ENCODE results near the gene IGFBP1. TPM values are rescaled to one million over a fixed set of nuclear protein-coding genes. Genes with fewer than 3 reads are reported as not detected.

The IGFBP1 gene
- total and polyA plus RNA-seq, 2 donors (not counting 1 experiment from before 2014, with no cell fraction given): not detected

DNA sequence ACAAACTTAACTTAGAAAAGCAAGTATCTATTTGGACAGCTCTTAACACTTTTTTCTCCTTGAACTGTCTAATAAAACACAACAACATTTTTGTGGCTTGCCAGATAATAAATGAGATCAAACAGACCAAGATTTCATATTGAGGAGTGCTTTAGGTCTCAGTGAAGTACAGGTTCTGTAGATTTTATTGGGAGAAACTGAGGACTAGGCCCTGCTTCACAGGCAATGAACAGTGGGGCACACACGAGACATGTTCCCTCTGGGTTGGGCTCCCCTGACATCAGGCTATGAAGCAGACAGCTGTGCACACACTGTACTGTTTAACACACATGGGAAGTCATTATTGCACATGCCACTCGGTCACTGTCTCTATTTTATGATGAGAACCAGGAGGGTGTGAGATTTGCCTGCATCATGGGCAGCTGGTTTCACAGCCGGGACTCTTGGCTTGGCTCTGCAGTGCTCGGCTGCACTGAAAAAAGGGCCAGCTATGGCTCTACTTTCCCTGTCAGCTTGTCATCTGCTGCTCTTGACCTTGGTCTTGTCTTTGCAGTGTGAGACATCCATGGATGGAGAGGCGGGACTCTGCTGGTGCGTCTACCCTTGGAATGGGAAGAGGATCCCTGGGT, 4.2 kb downstream of the IGFBP1 start:
- no peak overlapping the region for H3K27ac ChIP-seq (ENCODE audit: low read length in 2 of 2)
- no peaks in the 10 kb centered on the region for H3K79me2 ChIP-seq (ENCODE audit: control insufficient read depth, insufficient read depth, low read length)
- H3K27me3 Mint-ChIP-seq: peaks cover 67% of the 10 kb centered on the region
- H3K27me3 ChIP-seq (replicated peaks in 1 of 4; ENCODE audit: control extremely low read depth in 1 of 4, control insufficient read depth in 3 of 4, insufficient read depth in 4 of 4, low read length in 3 of 4): peaks cover 0 to 39% (median 24%) of the 10 kb centered on the region in 4 experiments
- DNase-seq: no peak
- no peak overlapping the region for H3K4me3 ChIP-seq (ENCODE audit: control extremely low read depth in 1 of 5, extremely low read depth in 1 of 5, insufficient read depth in 1 of 5, low read depth in 2 of 5, low read length in 4 of 5)
- H2AFZ ChIP-seq (ENCODE audit: insufficient read depth, low read depth, low read length, poor library complexity, severe bottlenecking): no peak overlapping the region
- peaks cover 2% of the 10 kb centered on the region for H3K4me1 Mint-ChIP-seq
- no peaks in the 10 kb centered on the region for H4K20me1 ChIP-seq (ENCODE audit: control insufficient read depth, insufficient read depth, low read length, poor library complexity, severe bottlenecking)
- H3K9me3 ChIP-seq (ENCODE audit: control extremely low read depth in 1 of 3, control insufficient read depth in 2 of 3, insufficient read depth in 1 of 3, low read length in 2 of 3): no peaks in the 10 kb centered on the region
- H3K36me3 ChIP-seq (replicated peaks in 1 of 2; ENCODE audit: control extremely low read depth in 1 of 2, control insufficient read depth in 1 of 2, extremely low read depth in 1 of 2, insufficient read depth in 2 of 2, low read length in 1 of 2): no peaks in the 10 kb centered on the region
- CTCF ChIA-PET: interaction anchor here (1.6 kb wide), 1 partner anchor 1287 kb away, joined by 5 read pairs; no protein-coding TSS in a partner anchor
- no peak overlapping the region for H3K9ac ChIP-seq (ENCODE audit: low read length)
- POLR2A ChIA-PET: no interaction called here
- no peaks in the 10 kb centered on the region for H3K9me3 Mint-ChIP-seq (ENCODE audit: insufficient read depth)
- TF ChIP-seq, protein P1, sequence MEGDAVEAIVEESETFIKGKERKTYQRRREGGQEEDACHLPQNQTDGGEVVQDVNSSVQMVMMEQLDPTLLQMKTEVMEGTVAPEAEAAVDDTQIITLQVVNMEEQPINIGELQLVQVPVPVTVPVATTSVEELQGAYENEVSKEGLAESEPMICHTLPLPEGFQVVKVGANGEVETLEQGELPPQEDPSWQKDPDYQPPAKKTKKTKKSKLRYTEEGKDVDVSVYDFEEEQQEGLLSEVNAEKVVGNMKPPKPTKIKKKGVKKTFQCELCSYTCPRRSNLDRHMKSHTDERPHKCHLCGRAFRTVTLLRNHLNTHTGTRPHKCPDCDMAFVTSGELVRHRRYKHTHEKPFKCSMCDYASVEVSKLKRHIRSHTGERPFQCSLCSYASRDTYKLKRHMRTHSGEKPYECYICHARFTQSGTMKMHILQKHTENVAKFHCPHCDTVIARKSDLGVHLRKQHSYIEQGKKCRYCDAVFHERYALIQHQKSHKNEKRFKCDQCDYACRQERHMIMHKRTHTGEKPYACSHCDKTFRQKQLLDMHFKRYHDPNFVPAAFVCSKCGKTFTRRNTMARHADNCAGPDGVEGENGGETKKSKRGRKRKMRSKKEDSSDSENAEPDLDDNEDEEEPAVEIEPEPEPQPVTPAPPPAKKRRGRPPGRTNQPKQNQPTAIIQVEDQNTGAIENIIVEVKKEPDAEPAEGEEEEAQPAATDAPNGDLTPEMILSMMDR (IDR thresholded peaks at IDR 0.05): no peak
- no peak for TF ChIP-seq EZH2 (IDR thresholded peaks at IDR 0.05; ENCODE audit: borderline replicate concordance, insufficient read depth, low read depth, low read length, poor library complexity, severe bottlenecking)
- intact Hi-C loops (cut with micrococcal nuclease): no loop called here
- WGBS (ENCODE audit: insufficient coverage): 80% methylated on average over 4 of the region's 6 CpGs
- H3K4me2 ChIP-seq (replicated peaks; ENCODE audit: low read depth, low read length, poor library complexity, severe bottlenecking): no peak overlapping the region
- no peaks in the 10 kb centered on the region for H3K4me1 ChIP-seq (ENCODE audit: control insufficient read depth in 2 of 2, insufficient read depth in 2 of 2, low read length in 2 of 2)
- H3K4me3 Mint-ChIP-seq: no peak overlapping the region
- ATAC-seq (ENCODE audit: low read depth): no peak
- no peak overlapping the region for H3K27ac Mint-ChIP-seq

DNA sequence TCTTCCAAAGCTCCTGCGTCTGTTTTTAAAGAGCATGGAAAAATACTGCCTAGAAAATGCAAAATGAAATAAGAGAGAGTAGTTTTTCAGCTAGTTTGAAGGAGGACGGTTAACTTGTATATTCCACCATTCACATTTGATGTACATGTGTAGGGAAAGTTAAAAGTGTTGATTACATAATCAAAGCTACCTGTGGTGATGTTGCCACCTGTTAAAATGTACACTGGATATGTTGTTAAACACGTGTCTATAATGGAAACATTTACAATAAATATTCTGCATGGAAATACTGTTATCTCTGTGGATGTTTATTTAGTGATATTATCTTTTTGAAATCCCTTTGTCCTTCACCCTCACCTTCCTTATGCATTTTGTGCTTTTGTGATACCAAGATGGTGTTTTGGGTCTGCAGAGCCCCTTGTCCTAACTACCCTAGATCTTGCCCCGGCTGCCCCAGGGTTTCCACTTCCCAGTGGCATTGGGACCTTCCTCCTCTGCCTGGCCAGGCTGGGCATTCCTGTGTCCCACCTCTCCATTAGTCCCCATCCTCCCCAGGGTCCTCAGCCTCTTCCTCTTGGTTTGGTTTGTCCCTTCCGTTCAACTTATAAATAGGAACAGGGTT, 5.2 kb downstream of the IGFBP1 start:
- DNase-seq: no peak

More for the DNA sequence above, 5.2 kb downstream of the IGFBP1 start:
- no peak overlapping the region for H3K27ac Mint-ChIP-seq
- no peak overlapping the region for H3K27ac ChIP-seq (ENCODE audit: low read length in 2 of 2)
- intact Hi-C loops (cut with micrococcal nuclease): no loop called here
- POLR2A ChIA-PET: no interaction called here
- WGBS (ENCODE audit: insufficient coverage): 52% methylated on average over 2 of the region's 5 CpGs
- no peak overlapping the region for H3K4me3 Mint-ChIP-seq
- TF ChIP-seq, protein P1 (IDR thresholded peaks at IDR 0.05): no peak
- no peak for TF ChIP-seq EZH2 (IDR thresholded peaks at IDR 0.05; ENCODE audit: borderline replicate concordance, insufficient read depth, low read depth, low read length, poor library complexity, severe bottlenecking)
- H3K4me2 ChIP-seq (replicated peaks; ENCODE audit: low read depth, low read length, poor library complexity, severe bottlenecking): no peak overlapping the region
- no peaks in the 10 kb centered on the region for H3K4me1 ChIP-seq (ENCODE audit: control insufficient read depth in 2 of 2, insufficient read depth in 2 of 2, low read length in 2 of 2)
- no peaks in the 10 kb centered on the region for H3K9me3 ChIP-seq (ENCODE audit: control extremely low read depth in 1 of 3, control insufficient read depth in 2 of 3, insufficient read depth in 1 of 3, low read length in 2 of 3)
- no peak for ATAC-seq (ENCODE audit: low read depth)
- H3K36me3 ChIP-seq (replicated peaks in 1 of 2; ENCODE audit: control extremely low read depth in 1 of 2, control insufficient read depth in 1 of 2, extremely low read depth in 1 of 2, insufficient read depth in 2 of 2, low read length in 1 of 2): no peaks in the 10 kb centered on the region
- H3K79me2 ChIP-seq (ENCODE audit: control insufficient read depth, insufficient read depth, low read length): no peaks in the 10 kb centered on the region
- no peak overlapping the region for H2AFZ ChIP-seq (ENCODE audit: insufficient read depth, low read depth, low read length, poor library complexity, severe bottlenecking)
- no peaks in the 10 kb centered on the region for H4K20me1 ChIP-seq (ENCODE audit: control insufficient read depth, insufficient read depth, low read length, poor library complexity, severe bottlenecking)
- peaks cover 0 to 29% (median 22%) of the 10 kb centered on the region in 4 experiments for H3K27me3 ChIP-seq (replicated peaks in 1 of 4; ENCODE audit: control extremely low read depth in 1 of 4, control insufficient read depth in 3 of 4, insufficient read depth in 4 of 4, low read length in 3 of 4)
- CTCF ChIA-PET: interaction anchor here (0.9 to 1.6 kb wide), 2 partner anchors 1276 to 1286 kb away, joined by 4 to 5 read pairs; no protein-coding TSS in a partner anchor
- H3K4me3 ChIP-seq (ENCODE audit: control extremely low read depth in 1 of 5, extremely low read depth in 1 of 5, insufficient read depth in 1 of 5, low read depth in 2 of 5, low read length in 4 of 5): no peak overlapping the region
- H3K9me3 Mint-ChIP-seq (ENCODE audit: insufficient read depth): no peaks in the 10 kb centered on the region
- H3K9ac ChIP-seq (ENCODE audit: low read length): no peak overlapping the region
- H3K4me1 Mint-ChIP-seq: peaks cover 2% of the 10 kb centered on the region
- peaks cover 65% of the 10 kb centered on the region for H3K27me3 Mint-ChIP-seq

Measured in B cell (primary cell).